Measurements from ENCODE around the gene SMOC2.

The SMOC2 gene

DNA sequence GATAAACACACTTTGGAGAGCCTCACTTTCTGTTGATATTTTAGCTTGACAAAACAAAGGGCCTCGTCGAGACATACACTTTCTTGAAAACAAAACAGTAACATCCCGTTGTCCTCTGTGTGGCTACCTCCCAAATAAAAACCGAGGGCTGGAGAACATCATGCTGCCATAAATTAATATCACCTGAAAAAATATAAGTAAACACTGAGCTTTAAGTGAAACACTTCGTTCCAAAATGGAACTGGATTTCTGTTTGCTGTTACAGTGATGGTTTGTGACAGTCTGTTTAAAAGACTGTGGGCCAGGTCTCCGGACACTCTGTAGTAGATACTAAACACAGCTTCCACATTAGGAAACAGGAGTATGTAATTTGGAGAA lies 187.2 kb downstream of the SMOC2 start:
- Mint-ChIP-seq H3K36me3 (ENCODE audit: low read depth) (no peaks in the 10 kb centered on the region), H3K4me3 (no peak overlapping the region), H3K9me3 (peaks cover 15% of the 10 kb centered on the region), H3K4me1 (ENCODE audit: low read depth) (no peaks in the 10 kb centered on the region), H3K27ac (no peak overlapping the region), H3K27me3 (ENCODE audit: low read depth) (no peaks in the 10 kb centered on the region)

DNA sequence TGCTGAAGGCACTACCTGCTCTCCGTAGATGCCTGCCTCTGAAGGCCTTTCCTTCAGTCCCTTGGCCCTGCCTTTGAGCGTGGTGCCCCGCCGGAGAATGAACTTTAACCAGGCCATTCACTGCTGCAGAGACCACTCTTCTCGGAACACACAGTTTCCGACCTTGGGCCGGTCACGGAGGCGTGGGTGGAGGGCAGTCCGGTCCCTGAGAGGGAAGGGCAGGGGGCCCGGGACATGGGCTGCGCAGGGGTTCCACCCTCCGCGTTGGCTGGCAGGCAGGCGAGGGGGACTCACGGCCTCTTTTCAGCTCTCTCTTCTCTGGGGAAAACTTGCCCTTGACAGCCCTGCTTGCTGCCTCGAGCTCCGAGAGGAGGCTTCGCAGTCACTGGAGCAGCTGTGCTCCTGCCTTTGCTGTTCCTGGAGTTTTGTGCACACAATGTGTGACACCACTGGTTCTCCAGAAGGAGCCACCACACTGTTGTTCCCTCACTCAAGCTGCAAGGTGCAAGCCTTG lies 187.8 kb downstream of the SMOC2 start:
- no peak overlapping the region for H3K4me3 Mint-ChIP-seq
- no peaks in the 10 kb centered on the region for H3K4me1 Mint-ChIP-seq (ENCODE audit: low read depth)
- no peak overlapping the region for H3K27ac Mint-ChIP-seq
- no peaks in the 10 kb centered on the region for H3K36me3 Mint-ChIP-seq (ENCODE audit: low read depth)
- H3K27me3 Mint-ChIP-seq (ENCODE audit: low read depth), result no peaks in the 10 kb centered on the region
- peaks cover 22% of the 10 kb centered on the region for H3K9me3 Mint-ChIP-seq

DNA sequence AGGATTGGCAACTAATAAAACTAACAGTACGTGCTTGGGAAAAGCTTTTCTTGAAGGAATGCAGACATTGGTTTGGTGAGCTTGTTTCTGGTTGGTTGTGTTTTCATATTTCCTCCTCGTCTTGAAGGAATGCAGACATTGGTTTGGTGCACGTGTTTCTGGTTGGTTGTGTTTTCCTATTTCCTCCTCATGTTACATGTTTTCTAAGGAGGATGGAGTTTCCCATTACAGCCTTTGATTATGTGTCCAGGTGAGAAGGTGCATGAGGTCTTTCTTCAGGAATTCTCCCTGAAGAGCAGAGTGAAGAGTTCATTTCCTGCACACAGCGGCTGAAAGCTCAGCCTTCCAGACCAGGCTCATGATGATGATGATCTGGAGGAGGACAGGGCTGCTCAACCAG lies 190.6 kb downstream of the SMOC2 start:
- Mint-ChIP-seq H3K27me3 (ENCODE audit: low read depth) (no peaks in the 10 kb centered on the region), H3K4me3 (no peak overlapping the region), H3K36me3 (ENCODE audit: low read depth) (no peaks in the 10 kb centered on the region), H3K27ac (no peak overlapping the region), H3K9me3 (peaks cover 23% of the 10 kb centered on the region), H3K4me1 (ENCODE audit: low read depth) (no peaks in the 10 kb centered on the region)

DNA sequence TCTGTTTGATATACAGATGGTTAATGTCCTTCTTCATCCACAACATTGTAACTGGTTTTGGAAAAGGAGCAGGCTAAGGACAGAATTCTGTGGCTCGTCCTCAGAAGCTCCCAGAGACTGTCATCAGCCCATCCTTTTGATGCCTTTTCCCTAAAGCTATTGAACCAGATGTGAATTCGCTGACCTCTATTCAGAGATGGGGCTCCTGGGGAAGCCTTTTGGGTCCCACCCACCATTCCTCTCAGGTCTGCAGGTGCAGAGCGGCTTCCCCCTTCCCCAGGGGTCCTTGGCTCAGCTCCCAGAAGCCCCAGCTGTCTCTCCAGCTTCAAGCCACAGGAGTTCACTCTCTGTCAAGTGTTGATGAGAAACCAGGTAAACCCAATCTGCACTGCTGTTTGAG lies 191.7 kb downstream of the SMOC2 start:
- Mint-ChIP-seq H3K9me3 (peaks cover 23% of the 10 kb centered on the region), H3K27me3 (ENCODE audit: low read depth) (no peaks in the 10 kb centered on the region), H3K4me3 (no peak overlapping the region), H3K4me1 (ENCODE audit: low read depth) (no peaks in the 10 kb centered on the region), H3K36me3 (ENCODE audit: low read depth) (no peaks in the 10 kb centered on the region), H3K27ac (no peak overlapping the region)

DNA sequence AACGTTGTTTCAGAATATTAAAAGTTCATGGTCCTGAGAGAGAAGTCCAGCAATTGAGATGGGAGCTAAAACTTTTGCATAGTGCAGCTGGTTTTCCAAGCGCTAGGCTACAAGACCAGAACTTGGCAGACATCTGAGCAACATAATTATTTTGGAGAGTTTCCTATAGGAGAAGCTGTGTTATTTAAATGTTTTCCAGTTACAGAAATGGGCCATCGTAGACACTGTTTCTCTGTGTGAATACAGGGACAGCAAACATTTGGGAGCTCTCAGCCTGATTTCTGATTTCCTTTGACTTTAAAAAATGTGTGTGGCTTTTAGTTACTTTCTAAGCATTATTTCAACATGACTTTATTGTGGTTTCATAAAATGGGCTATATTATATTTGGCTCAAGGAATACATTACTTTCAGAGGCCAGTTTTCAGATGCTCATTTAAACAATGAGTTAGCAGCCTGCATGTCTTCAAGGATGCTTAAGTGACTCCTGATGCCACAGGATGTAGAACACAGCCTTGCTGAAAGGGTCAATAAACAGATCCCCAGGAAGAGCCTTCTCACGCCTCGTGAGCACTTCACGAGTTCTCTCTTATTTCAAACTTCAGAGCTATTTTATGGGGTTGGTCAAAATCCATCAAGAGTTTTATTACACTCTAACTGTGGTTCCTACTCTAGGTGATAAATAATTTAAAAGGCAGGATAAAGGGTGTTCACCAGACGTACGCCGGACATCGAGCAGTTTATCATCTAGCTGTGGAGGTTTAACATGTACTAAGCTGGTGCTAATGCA lies 193.8 kb downstream of the SMOC2 start:
- Mint-ChIP-seq H3K9me3 (peaks cover 23% of the 10 kb centered on the region), H3K27me3 (ENCODE audit: low read depth) (no peaks in the 10 kb centered on the region), H3K36me3 (ENCODE audit: low read depth) (no peaks in the 10 kb centered on the region), H3K27ac (no peak overlapping the region), H3K4me1 (ENCODE audit: low read depth) (no peaks in the 10 kb centered on the region), H3K4me3 (no peak overlapping the region)

DNA sequence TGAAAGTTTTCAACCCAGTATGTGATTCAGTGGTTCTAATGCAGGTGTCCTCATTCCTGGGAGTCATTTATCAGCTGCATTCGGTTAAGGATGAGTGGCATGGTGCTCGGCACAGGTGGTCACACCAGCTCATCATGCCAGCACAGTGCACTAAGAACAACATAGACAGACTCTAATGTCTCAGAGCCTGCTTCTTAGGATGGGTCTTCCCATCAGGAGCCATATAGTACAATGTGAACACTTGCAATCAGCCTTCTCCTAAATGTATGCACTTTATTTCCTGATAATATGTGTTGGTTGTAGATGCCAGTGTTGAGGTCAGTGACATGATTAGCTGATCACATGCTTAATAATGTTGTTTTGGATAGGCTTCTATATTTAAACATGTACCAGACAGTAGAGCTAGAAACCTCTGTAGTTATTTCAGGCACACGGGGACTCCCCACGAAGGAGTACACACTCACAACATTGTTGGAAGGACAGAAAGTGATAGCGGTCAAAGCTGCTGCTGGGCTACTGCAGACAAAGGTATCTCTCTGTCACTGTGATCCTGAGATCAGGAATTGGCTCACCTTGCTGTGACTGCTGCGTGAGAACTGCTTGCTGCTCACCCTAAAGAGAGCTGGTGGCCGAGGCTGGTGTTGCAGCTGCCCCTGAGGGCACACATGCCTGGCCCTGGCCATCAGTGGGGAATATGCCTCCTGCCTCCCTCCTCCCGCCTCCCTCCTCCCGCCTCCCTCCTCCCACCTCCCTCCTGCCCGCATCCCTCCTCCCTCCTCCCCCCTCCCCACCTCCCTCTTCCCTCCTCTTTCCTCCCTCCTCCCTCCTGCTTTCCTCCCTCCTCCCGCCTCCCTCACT lies 195.4 kb downstream of the SMOC2 start:
- H3K36me3 Mint-ChIP-seq (ENCODE audit: low read depth), result no peaks in the 10 kb centered on the region
- H3K4me3 Mint-ChIP-seq, result no peak overlapping the region
- no peak overlapping the region for H3K27ac Mint-ChIP-seq
- no peaks in the 10 kb centered on the region for H3K4me1 Mint-ChIP-seq (ENCODE audit: low read depth)
- H3K27me3 Mint-ChIP-seq (ENCODE audit: low read depth), result no peaks in the 10 kb centered on the region
- peaks cover 20% of the 10 kb centered on the region for H3K9me3 Mint-ChIP-seq

DNA sequence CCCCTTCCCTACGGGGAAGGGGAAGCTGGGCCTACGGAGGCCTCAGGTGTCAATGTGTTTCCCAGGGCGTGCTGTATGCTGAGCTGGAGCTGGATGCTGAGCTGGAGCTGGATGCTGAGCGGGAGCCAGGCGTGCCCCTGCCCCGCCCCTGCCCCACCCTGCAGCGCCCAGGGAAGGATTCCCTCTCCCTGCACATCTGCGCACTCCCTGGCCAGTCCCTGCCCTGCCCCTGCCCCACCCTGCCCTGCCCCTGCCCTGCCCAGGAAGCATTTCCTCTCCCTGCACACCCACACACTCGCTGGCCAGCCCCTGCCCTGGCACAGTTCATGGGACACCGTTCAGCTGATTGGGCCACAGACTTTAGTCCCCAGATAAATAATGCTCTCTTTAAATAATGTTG lies 196.8 kb downstream of the SMOC2 start:
- Mint-ChIP-seq H3K4me3 (no peak overlapping the region), H3K27me3 (ENCODE audit: low read depth) (no peaks in the 10 kb centered on the region), H3K4me1 (ENCODE audit: low read depth) (no peaks in the 10 kb centered on the region), H3K27ac (no peak overlapping the region), H3K36me3 (ENCODE audit: low read depth) (no peaks in the 10 kb centered on the region), H3K9me3 (peaks cover 16% of the 10 kb centered on the region)

DNA sequence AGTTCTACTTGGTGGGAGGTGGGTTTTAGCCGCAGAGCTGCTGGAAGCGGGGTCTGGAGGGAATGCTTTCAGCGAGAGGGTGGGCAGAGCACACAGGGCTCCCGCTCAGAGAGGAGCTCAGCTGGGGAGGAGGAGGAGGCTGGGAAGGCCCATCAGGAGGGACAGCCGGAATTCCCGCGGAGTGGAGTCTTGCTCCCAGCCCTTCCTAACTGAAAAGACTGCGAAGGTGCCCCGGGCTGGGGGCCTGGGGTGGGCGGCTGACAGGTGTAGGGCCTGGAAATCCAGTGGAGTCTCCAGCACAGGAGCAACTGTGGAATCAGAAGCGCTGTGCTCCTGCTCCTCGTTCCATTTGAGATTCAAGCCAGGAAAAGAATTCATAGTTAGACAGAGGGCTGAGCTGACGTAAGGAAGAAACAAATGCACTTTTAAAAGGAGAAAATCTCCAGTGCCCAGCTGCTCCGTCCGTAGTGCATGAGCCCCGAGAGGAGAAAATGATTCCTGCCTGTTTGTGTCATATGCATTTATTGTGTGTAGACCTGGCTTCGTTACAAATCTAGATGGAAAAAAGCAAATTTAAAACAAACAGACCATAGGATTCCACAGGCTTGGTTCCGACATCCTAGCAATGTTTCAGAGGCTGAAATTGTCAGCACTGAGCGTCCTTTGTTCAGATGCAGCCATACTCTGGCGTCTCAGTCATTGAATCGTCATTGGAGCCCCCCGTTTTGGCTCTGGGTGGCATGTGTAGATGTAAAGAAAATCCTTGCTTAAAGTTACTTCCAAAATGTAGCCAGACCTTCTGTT lies 197.7 kb downstream of the SMOC2 start:
- Mint-ChIP-seq H3K4me1 (ENCODE audit: low read depth) (no peaks in the 10 kb centered on the region), H3K36me3 (ENCODE audit: low read depth) (no peaks in the 10 kb centered on the region), H3K27ac (no peak overlapping the region), H3K27me3 (ENCODE audit: low read depth) (no peaks in the 10 kb centered on the region), H3K9me3 (peaks cover 7% of the 10 kb centered on the region), H3K4me3 (no peak overlapping the region)

DNA sequence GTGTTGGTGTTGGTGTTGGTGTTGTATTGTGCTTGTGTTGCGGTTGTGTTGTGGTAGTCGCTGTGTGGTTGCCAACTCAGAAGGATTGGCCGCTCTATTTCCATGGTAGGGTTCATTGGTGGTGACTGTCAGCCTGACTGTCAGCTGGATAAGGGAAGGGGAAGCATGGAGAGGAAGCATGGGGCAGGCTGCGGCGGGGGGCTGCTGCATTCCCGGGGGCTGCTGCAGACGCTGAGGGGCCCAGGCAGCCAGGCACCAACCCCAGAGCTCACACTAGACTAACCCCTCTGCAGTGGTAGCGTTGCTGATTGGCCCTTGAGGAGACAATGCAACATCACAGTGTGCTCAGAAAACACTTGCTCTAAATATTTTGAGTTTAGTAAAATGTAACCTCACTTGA lies 199.2 kb downstream of the SMOC2 start:
- Mint-ChIP-seq H3K27me3 (ENCODE audit: low read depth) (no peaks in the 10 kb centered on the region), H3K4me3 (no peak overlapping the region), H3K27ac (no peak overlapping the region), H3K36me3 (ENCODE audit: low read depth) (no peaks in the 10 kb centered on the region), H3K4me1 (ENCODE audit: low read depth) (no peaks in the 10 kb centered on the region), H3K9me3 (no peaks in the 10 kb centered on the region)

DNA sequence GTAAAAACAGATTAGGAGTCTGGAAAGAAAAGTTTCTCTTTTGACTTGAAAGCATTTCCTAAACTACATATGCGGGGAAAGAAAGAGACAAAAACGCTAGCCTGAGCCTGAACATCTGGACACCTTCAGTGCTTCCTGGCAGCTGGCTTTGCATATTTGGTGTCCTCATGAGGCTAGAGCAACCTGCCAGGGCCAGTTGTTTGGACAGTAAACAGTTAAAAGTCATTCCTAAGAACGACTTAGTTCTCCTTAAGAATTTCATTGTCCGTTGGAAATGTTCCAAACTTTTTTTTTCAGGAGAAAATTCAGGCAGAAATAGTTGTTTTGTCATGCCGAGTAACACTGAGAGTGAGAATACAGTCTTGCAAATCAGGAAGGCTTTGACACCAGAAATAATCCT lies 199.8 kb downstream of the SMOC2 start:
- Mint-ChIP-seq H3K36me3 (ENCODE audit: low read depth) (no peaks in the 10 kb centered on the region), H3K9me3 (no peaks in the 10 kb centered on the region), H3K27ac (no peak overlapping the region), H3K4me3 (no peak overlapping the region), H3K4me1 (ENCODE audit: low read depth) (no peaks in the 10 kb centered on the region), H3K27me3 (ENCODE audit: low read depth) (no peaks in the 10 kb centered on the region)

DNA sequence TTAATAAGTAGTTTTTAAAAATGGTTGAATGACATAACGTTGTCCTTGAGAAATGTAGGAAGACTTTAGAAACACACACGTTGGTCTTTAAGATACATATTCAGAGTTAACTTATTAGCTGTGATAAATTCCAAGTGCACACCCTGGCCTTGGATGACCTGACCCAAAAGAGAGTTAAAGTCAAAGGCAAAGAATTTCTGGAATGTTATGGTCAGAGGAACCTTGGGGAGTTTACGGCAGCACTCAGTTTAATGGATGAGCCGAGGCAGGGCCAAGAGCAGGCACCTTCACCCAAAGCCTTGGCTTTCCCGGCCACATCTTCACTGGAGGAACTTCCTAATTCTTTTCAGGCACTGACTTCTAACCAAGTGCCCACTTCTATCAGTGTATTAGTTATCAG lies 200.5 kb downstream of the SMOC2 start:
- Mint-ChIP-seq H3K27me3 (ENCODE audit: low read depth) (no peaks in the 10 kb centered on the region), H3K4me3 (no peak overlapping the region)

DNA sequence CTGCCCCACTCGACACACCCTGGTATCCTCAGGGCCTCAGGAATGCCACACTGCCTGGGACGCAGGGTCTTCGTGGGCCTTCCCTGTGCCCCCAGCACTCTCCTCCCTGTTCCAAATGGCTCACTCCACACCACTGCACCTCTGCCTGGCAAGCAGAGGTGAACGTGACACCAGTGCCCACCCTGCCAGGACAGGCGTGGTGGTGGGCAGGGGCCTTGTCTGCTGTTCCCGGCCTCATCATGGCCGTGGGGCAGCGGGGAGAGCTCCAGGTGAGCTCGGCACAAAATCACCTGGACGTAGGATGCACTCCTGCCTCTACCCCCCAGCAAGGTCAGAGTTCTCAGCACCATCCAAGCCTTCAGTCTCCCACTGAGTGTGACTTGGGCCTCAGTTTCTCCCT lies 202.4 kb downstream of the SMOC2 start:
- no peaks in the 10 kb centered on the region for H3K36me3 Mint-ChIP-seq (ENCODE audit: low read depth)
- no peak overlapping the region for H3K4me3 Mint-ChIP-seq
- no peaks in the 10 kb centered on the region for H3K27me3 Mint-ChIP-seq (ENCODE audit: low read depth)
- no peaks in the 10 kb centered on the region for H3K9me3 Mint-ChIP-seq
- H3K4me1 Mint-ChIP-seq (ENCODE audit: low read depth), result no peaks in the 10 kb centered on the region
- H3K27ac Mint-ChIP-seq, result no peak overlapping the region

More for the DNA sequence above, 200.5 kb downstream of the SMOC2 start:
- Mint-ChIP-seq H3K27ac (no peak overlapping the region), H3K36me3 (ENCODE audit: low read depth) (no peaks in the 10 kb centered on the region), H3K4me1 (ENCODE audit: low read depth) (no peaks in the 10 kb centered on the region), H3K9me3 (no peaks in the 10 kb centered on the region)

DNA sequence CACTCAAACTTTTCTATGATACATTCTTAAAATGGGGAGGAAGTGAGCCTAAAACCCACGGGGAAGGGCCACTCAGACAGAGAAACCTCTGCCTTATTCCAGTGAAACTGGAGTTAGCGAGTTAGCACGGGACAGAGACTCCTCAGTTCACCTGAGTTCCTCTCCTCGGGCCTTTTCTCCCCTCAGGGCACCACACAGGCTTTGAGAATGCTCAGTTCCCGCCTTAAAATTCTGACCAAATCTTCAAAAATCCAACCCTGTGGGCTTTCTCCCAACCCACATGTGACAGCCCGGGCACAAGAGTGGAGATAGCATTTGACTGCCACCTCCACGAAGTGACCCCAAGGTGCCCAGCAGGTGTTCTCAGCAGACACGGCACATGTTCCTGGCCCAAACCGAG lies 204.3 kb downstream of the SMOC2 start:
- no peaks in the 10 kb centered on the region for H3K4me1 Mint-ChIP-seq (ENCODE audit: low read depth)
- no peaks in the 10 kb centered on the region for H3K36me3 Mint-ChIP-seq (ENCODE audit: low read depth)
- no peaks in the 10 kb centered on the region for H3K27me3 Mint-ChIP-seq (ENCODE audit: low read depth)
- no peak overlapping the region for H3K27ac Mint-ChIP-seq
- no peak overlapping the region for H3K4me3 Mint-ChIP-seq
- H3K9me3 Mint-ChIP-seq, result no peaks in the 10 kb centered on the region

DNA sequence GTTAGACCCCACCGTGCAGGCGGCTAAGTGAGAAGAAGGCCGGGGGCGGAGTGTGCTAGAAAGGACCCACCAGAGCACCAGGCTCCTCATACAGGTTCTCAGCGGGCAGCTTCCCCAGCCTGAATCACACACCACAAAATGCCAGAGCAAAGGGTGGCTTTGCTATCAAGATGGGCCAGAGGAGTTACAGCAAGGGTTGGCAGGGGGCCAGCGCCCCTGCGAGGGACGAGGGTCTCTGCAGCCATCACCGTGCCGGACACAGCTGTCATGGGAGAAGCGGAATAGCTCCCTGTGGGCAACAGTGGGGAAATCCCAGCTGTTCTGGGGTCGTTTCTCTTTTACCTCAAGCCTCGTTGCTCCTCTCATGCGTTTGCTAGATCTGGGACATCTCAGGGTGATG lies 206.3 kb downstream of the SMOC2 start:
- Mint-ChIP-seq H3K36me3 (ENCODE audit: low read depth) (no peaks in the 10 kb centered on the region), H3K27me3 (ENCODE audit: low read depth) (no peaks in the 10 kb centered on the region), H3K4me1 (ENCODE audit: low read depth) (no peaks in the 10 kb centered on the region), H3K4me3 (no peak overlapping the region), H3K27ac (no peak overlapping the region), H3K9me3 (no peaks in the 10 kb centered on the region)
